HepG2 (cell line): ENCODE data around the gene HCFC1R1. TPM values are rescaled to one million over a fixed set of nuclear protein-coding genes. Genes with fewer than 3 reads are reported as not detected.

Source experiments
- FIP1L1 ChIP-seq: fragments of 200-400 bp; formaldehyde crosslinking; IDR thresholded peaks from 2 replicates; pipeline ENCODE4 v1.6.1; 2018; ENCODE audit warnings: low read depth, mild to moderate bottlenecking, low read length, moderate library complexity, borderline replicate concordance; ENCODE audit not compliant: insufficient read depth
- FOXK2 ChIP-seq: fragments of 450-650 bp; IDR thresholded peaks from 2 replicates; pipeline ENCODE4 v1.6.1; 2016
- HNRNPLL ChIP-seq: fragments of 200-400 bp; formaldehyde crosslinking; IDR thresholded peaks from 2 replicates; pipeline ENCODE4 v1.6.1; 2017; ENCODE audit warnings: mild to moderate bottlenecking, low read depth, low read length; ENCODE audit not compliant: poor library complexity, severe bottlenecking
- KDM4B ChIP-seq: sonication (generic); formaldehyde crosslinking; IDR thresholded peaks from 2 replicates; pipeline ENCODE4 v1.4.0; 2020; ENCODE audit warnings: missing genetic modification reagents
- MIER2 ChIP-seq: IDR thresholded peaks from 2 replicates; pipeline ENCODE4 v1.6.1; 2016; ENCODE audit warnings: missing biosample characterization, missing genetic modification reagents
- PRMT3 ChIP-seq: sonication (generic); formaldehyde crosslinking; IDR thresholded peaks from 2 replicates; pipeline ENCODE4 v1.8.1; 2022; ENCODE audit warnings: low read depth, mild to moderate bottlenecking, moderate library complexity, missing genetic modification reagents, borderline replicate concordance
- RORA ChIP-seq: sonication (generic); formaldehyde crosslinking; IDR thresholded peaks from 2 replicates; pipeline ENCODE4 v1.5.0; 2020; ENCODE audit warnings: mild to moderate bottlenecking, missing genetic modification reagents, moderate library complexity
- SATB2 ChIP-seq: sonication (generic); formaldehyde crosslinking; IDR thresholded peaks from 2 replicates; pipeline ENCODE4 v1.5.0; 2020; ENCODE audit warnings: missing genetic modification reagents
- TSC22D2 ChIP-seq: sonication (generic); formaldehyde crosslinking; IDR thresholded peaks from 2 replicates; pipeline ENCODE4 v1.5.1; 2020; ENCODE audit warnings: missing genetic modification reagents, mild to moderate bottlenecking, borderline replicate concordance
- ZNF138 ChIP-seq: sonication (generic); formaldehyde crosslinking; IDR thresholded peaks from 2 replicates; pipeline ENCODE4 v1.5.0; 2020; ENCODE audit warnings: mild to moderate bottlenecking, low read depth, missing genetic modification reagents
- ZNF614 ChIP-seq: IDR thresholded peaks from 2 replicates; pipeline ENCODE4 v1.6.1; 2018; ENCODE audit warnings: missing biosample characterization, missing genetic modification reagents, inconsistent platforms, borderline replicate concordance
- ZNF891 ChIP-seq: sonication (generic); formaldehyde crosslinking; IDR thresholded peaks from 2 replicates; pipeline ENCODE4 v1.5.0; 2020; ENCODE audit warnings: mild to moderate bottlenecking, missing genetic modification reagents
- polyA plus RNA-seq, 8 experiments: library from polyadenylated mRNA; depleted of rRNA in 3 of 8; stranded (reverse) in 7 of 8; unstranded in 1 of 8; fragments of >200 nt; fragmentation: Illumina TruSeq in 4 of 8; extraction: Trizol in 4 of 8; gene quantifications; 2 replicates each; pipeline versions ENCODE4 v1.2.1 to v1.2.3, GENCODE V29; 2011 to 2016; ENCODE audit warnings: low read depth in 4 of 8, missing spikeins in 1 of 8, mixed read lengths in 1 of 8; ENCODE audit not compliant: insufficient read depth in 1 of 8
- total RNA-seq, 5 experiments: library from RNA; depleted of rRNA; stranded (reverse); fragments of >200 nt; fragmentation: Illumina TruSeq; extraction: Trizol; gene quantifications; 2 replicates each; pipeline ENCODE4 v1.2.3, GENCODE V29; 2016; ENCODE audit warnings: low read depth in 1 of 5
- TF ChIP-seq, protein P1 (sequence below): sonication (generic); formaldehyde crosslinking; IDR thresholded peaks from 2 replicates; pipeline ENCODE4 v1.4.0; 2020; ENCODE audit warnings: missing genetic modification reagents
- TF ChIP-seq, protein P2 (sequence below): sonication (generic); formaldehyde crosslinking; conservative IDR thresholded peaks from 2 replicates; pipeline ENCODE4 v1.8.0; 2022; ENCODE audit warnings: mild to moderate bottlenecking, moderate library complexity, missing genetic modification reagents
- TF ChIP-seq, protein P3 (sequence below): sonication (generic); formaldehyde crosslinking; conservative IDR thresholded peaks from 2 replicates; pipeline ENCODE4 v1.8.1; 2023; ENCODE audit warnings: missing genetic modification reagents
- TF ChIP-seq, protein P4 (sequence below): sonication (generic); formaldehyde crosslinking; IDR thresholded peaks from 2 replicates; pipeline ENCODE4 v1.4.0; 2020; ENCODE audit warnings: low read depth, missing genetic modification reagents

The HCFC1R1 gene
- total and polyA plus RNA-seq, 2 of the 13 experiments (the other 11 are each of a cell fraction or from before 2014, with no cell fraction given), result 13.8 to 16.1 TPM

DNA sequence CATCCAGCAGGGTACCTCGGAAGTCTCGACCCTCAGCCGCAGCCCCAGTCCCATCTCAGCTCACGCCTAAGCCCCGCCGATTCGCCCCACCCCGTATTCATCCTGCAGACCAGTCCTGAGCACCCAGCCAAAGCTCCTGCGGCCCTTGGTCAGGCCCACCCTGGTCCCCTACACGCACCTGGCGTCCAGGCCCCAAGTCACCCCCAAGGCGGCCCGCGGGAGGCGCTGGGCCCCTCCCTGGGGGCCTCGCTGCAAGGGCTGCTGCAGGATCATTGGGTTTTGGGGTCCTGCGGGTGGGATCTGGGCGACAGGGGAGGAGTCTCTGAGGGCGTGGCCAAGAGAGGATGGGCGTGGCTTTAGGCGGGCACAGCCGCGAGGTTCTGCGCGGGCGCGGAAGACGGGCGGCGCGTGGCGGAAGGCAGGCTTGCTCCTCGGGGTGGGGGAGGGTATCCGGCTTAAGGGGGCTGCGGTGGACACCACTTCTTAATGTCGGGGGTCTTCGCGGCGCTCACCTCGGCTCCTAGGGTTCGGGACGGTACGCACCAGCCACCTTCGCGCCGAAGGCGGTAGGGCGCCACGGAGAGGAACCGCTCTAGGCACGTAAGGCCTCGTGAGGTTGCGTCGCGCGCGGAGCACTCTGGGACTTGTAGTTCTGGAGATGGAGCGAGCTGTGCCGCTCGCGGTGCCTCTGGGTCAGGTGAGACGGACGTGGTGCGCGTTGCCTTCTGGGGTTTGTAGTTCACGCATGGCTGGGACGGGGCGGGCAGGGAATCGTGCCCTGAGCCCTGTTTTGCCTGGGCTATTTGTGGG is at the start of gene HCFC1R1, which contains the start of gene THOC6 (continued):
- TF ChIP-seq, protein P1, sequence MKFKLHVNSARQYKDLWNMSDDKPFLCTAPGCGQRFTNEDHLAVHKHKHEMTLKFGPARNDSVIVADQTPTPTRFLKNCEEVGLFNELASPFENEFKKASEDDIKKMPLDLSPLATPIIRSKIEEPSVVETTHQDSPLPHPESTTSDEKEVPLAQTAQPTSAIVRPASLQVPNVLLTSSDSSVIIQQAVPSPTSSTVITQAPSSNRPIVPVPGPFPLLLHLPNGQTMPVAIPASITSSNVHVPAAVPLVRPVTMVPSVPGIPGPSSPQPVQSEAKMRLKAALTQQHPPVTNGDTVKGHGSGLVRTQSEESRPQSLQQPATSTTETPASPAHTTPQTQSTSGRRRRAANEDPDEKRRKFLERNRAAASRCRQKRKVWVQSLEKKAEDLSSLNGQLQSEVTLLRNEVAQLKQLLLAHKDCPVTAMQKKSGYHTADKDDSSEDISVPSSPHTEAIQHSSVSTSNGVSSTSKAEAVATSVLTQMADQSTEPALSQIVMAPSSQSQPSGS (CRISPR knock-in tag), result peak; percentile 77; the same call in 1 of the 2 replicates
- TF ChIP-seq, protein P2, sequence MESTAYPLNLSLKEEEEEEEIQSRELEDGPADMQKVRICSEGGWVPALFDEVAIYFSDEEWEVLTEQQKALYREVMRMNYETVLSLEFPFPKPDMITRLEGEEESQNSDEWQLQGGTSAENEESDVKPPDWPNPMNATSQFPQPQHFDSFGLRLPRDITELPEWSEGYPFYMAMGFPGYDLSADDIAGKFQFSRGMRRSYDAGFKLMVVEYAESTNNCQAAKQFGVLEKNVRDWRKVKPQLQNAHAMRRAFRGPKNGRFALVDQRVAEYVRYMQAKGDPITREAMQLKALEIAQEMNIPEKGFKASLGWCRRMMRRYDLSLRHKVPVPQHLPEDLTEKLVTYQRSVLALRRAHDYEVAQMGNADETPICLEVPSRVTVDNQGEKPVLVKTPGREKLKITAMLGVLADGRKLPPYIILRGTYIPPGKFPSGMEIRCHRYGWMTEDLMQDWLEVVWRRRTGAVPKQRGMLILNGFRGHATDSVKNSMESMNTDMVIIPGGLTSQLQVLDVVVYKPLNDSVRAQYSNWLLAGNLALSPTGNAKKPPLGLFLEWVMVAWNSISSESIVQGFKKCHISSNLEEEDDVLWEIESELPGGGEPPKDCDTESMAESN (CRISPR knock-in tag), result peak; percentile 49; the same call in 1 of the 2 replicates
- TF ChIP-seq ZNF614 (CRISPR knock-in tag) (peak; percentile 88), HNRNPLL (peak; percentile 92), FIP1L1 (peak; percentile 90; the same call in 1 of the 2 replicates), FOXK2 (no peak), KDM4B (CRISPR knock-in tag) (peak; percentile 87; the same call in 1 of the 2 replicates), TSC22D2 (peak; percentile 56; the same call in 1 of the 2 replicates), PRMT3 (0 out of 2 replicates have a peak, but pooled peaks have one; percentile 44), SATB2 (CRISPR knock-in tag) (no peak), RORA (no peak), ZNF891 (CRISPR knock-in tag) (peak; percentile 85), ZNF138 (CRISPR knock-in tag) (0 out of 2 replicates have a peak, but pooled peaks have one; percentile 70), MIER2 (no peak)
- TF ChIP-seq, protein P3, sequence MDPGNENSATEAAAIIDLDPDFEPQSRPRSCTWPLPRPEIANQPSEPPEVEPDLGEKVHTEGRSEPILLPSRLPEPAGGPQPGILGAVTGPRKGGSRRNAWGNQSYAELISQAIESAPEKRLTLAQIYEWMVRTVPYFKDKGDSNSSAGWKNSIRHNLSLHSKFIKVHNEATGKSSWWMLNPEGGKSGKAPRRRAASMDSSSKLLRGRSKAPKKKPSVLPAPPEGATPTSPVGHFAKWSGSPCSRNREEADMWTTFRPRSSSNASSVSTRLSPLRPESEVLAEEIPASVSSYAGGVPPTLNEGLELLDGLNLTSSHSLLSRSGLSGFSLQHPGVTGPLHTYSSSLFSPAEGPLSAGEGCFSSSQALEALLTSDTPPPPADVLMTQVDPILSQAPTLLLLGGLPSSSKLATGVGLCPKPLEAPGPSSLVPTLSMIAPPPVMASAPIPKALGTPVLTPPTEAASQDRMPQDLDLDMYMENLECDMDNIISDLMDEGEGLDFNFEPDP (CRISPR knock-in tag), result no peak
- TF ChIP-seq, protein P4, sequence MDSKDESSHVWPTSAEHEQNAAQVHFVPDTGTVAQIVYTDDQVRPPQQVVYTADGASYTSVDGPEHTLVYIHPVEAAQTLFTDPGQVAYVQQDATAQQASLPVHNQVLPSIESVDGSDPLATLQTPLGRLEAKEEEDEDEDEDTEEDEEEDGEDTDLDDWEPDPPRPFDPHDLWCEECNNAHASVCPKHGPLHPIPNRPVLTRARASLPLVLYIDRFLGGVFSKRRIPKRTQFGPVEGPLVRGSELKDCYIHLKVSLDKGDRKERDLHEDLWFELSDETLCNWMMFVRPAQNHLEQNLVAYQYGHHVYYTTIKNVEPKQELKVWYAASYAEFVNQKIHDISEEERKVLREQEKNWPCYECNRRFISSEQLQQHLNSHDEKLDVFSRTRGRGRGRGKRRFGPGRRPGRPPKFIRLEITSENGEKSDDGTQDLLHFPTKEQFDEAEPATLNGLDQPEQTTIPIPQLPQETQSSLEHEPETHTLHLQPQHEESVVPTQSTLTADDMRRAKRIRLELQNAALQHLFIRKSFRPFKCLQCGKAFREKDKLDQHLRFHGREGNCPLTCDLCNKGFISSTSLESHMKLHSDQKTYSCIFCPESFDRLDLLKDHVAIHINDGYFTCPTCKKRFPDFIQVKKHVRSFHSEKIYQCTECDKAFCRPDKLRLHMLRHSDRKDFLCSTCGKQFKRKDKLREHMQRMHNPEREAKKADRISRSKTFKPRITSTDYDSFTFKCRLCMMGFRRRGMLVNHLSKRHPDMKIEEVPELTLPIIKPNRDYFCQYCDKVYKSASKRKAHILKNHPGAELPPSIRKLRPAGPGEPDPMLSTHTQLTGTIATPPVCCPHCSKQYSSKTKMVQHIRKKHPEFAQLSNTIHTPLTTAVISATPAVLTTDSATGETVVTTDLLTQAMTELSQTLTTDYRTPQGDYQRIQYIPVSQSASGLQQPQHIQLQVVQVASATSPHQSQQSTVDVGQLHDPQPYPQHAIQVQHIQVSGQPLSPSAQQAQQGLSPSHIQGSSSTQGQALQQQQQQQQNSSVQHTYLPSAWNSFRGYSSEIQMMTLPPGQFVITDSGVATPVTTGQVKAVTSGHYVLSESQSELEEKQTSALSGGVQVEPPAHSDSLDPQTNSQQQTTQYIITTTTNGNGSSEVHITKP, result peak; percentile 42; the same call in 1 of the 2 replicates
